ENCODE data around the gene NR6A1. TPM values are rescaled to one million over a fixed set of nuclear protein-coding genes. Genes with fewer than 3 reads are reported as not detected.

The NR6A1 gene
- total RNA-seq, 4 donors from 2014 or later, result 1.8 to 2.8 (median 2.0) TPM

DNA sequence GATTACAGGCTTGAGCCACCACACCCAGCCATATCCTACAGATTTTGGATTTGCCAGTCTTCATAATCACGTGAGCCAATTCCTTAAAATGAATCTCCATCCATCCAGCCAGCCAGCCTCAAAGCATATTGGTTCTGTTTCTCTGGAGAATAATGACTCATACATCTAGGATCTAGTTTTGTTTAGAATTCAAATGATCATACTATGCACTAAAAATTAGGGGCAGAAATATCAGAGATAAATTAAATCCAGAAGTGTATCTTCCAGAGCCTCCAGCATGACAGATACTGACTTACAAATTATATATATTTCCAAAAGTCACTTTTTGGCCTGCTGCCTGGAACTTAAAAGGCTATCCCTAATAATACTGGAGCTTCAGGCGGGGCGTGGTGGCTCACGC lies 144.8 kb downstream of the NR6A1 start:
- DNase-seq (ENCODE audit: extremely low spot score), result no peak
- intact Hi-C loops (cut with DNase I), result no loop called here
- Histone ChIP-seq H3K4me3 (no peak overlapping the region), H3K27me3 (no peaks in the 10 kb centered on the region), H3K36me3 (no peaks in the 10 kb centered on the region), H3K27ac (replicated peaks in 1 of 4) (no peak overlapping the region), H3K4me1 (no peaks in the 10 kb centered on the region), H3K9me3 (no peaks in the 10 kb centered on the region)
- WGBS, result 91% methylated on average over 4 of the region's 4 CpGs
- TF ChIP-seq, protein P1, sequence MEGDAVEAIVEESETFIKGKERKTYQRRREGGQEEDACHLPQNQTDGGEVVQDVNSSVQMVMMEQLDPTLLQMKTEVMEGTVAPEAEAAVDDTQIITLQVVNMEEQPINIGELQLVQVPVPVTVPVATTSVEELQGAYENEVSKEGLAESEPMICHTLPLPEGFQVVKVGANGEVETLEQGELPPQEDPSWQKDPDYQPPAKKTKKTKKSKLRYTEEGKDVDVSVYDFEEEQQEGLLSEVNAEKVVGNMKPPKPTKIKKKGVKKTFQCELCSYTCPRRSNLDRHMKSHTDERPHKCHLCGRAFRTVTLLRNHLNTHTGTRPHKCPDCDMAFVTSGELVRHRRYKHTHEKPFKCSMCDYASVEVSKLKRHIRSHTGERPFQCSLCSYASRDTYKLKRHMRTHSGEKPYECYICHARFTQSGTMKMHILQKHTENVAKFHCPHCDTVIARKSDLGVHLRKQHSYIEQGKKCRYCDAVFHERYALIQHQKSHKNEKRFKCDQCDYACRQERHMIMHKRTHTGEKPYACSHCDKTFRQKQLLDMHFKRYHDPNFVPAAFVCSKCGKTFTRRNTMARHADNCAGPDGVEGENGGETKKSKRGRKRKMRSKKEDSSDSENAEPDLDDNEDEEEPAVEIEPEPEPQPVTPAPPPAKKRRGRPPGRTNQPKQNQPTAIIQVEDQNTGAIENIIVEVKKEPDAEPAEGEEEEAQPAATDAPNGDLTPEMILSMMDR (IDR thresholded peaks at IDR 0.05), result no peak
- TF ChIP-seq POLR2A (IDR thresholded peaks at IDR 0.05; ENCODE audit: low read depth) (no peak), EP300 (IDR thresholded peaks at IDR 0.05) (no peak), POLR2AphosphoS5 (IDR thresholded peaks at IDR 0.05) (no peak)

- 94% methylated on average over 6 of the region's 6 CpGs for WGBS
- no peaks in the 10 kb centered on the region for H3K36me3 ChIP-seq
- intact Hi-C loops (cut with DNase I), result no loop called here
- no peaks in the 10 kb centered on the region for H3K27me3 ChIP-seq
- H3K9me3 ChIP-seq, result no peaks in the 10 kb centered on the region
- no peak overlapping the region for H3K27ac ChIP-seq (replicated peaks in 1 of 4)
- DNase-seq (ENCODE audit: extremely low spot score), result no peak
- H3K4me1 ChIP-seq, result no peaks in the 10 kb centered on the region
- TF ChIP-seq POLR2AphosphoS5 (IDR thresholded peaks at IDR 0.05), result no peak
- TF ChIP-seq, protein P1 (IDR thresholded peaks at IDR 0.05), result no peak
- TF ChIP-seq POLR2A (IDR thresholded peaks at IDR 0.05; ENCODE audit: low read depth), result no peak
- no peak overlapping the region for H3K4me3 ChIP-seq
Observed at GRCh38 chr9:124625087-124625486, 146.0 kb downstream of the NR6A1 start.

- TF ChIP-seq EP300 (IDR thresholded peaks at IDR 0.05) (no peak), POLR2A (IDR thresholded peaks at IDR 0.05; ENCODE audit: low read depth) (no peak), POLR2AphosphoS5 (IDR thresholded peaks at IDR 0.05) (no peak)
- TF ChIP-seq, protein P1 (IDR thresholded peaks at IDR 0.05), result no peak
- Histone ChIP-seq H3K9me3 (no peaks in the 10 kb centered on the region), H3K4me3 (no peak overlapping the region), H3K36me3 (no peaks in the 10 kb centered on the region), H3K27ac (replicated peaks in 1 of 4) (no peak overlapping the region), H3K27me3 (no peaks in the 10 kb centered on the region), H3K4me1 (no peaks in the 10 kb centered on the region)
- DNase-seq (ENCODE audit: extremely low spot score), result no peak
- 100% methylated on average over 1 of the region's 1 CpG for WGBS
- intact Hi-C loops (cut with DNase I), result no loop called here
Observed at GRCh38 chr9:124624735-124624992, 146.4 kb downstream of the NR6A1 start.

GRCh38 chr9:124623966-124624734 lies 147.0 kb downstream of the NR6A1 start:
- Histone ChIP-seq H3K27me3 (no peaks in the 10 kb centered on the region), H3K36me3 (no peaks in the 10 kb centered on the region), H3K9me3 (no peaks in the 10 kb centered on the region), H3K4me3 (no peak overlapping the region), H3K4me1 (no peaks in the 10 kb centered on the region), H3K27ac (replicated peaks in 1 of 4) (no peak overlapping the region)
- no peak for TF ChIP-seq EP300 (IDR thresholded peaks at IDR 0.05)
- TF ChIP-seq POLR2A (IDR thresholded peaks at IDR 0.05; ENCODE audit: low read depth), result no peak
- TF ChIP-seq POLR2AphosphoS5 (IDR thresholded peaks at IDR 0.05), result no peak
- TF ChIP-seq, protein P1 (IDR thresholded peaks at IDR 0.05), result no peak
- DNase-seq (ENCODE audit: extremely low spot score), result no peak
- intact Hi-C loops (cut with DNase I), result no loop called here
- WGBS, result 88% methylated on average over 7 of the region's 7 CpGs

GRCh38 chr9:124622882-124623281 lies 148.2 kb downstream of the NR6A1 start:
- TF ChIP-seq, protein P1 (IDR thresholded peaks at IDR 0.05), result no peak
- TF ChIP-seq EP300 (IDR thresholded peaks at IDR 0.05) (no peak), POLR2AphosphoS5 (IDR thresholded peaks at IDR 0.05) (no peak), POLR2A (IDR thresholded peaks at IDR 0.05; ENCODE audit: low read depth) (no peak)
- no peaks in the 10 kb centered on the region for H3K27me3 ChIP-seq
- no peak for DNase-seq (ENCODE audit: extremely low spot score)
- no peak overlapping the region for H3K4me3 ChIP-seq
- no peaks in the 10 kb centered on the region for H3K36me3 ChIP-seq
- no peak overlapping the region for H3K27ac ChIP-seq (replicated peaks in 1 of 4)
- intact Hi-C loops (cut with DNase I), result no loop called here
- H3K9me3 ChIP-seq, result no peaks in the 10 kb centered on the region
- no peaks in the 10 kb centered on the region for H3K4me1 ChIP-seq

Data from esophagus muscularis mucosa (tissue), 4 donors.